Posterior vena cava (tissue), 2 donors: ENCODE results near the gene CORO2A. TPM values are rescaled to one million over a fixed set of nuclear protein-coding genes. Genes with fewer than 3 reads are reported as not detected.
A peak's percentile ranks its signal among the peaks of the same experiment; 100 is the strongest.

Experiments used
- DNase-seq: peaks from one replicate; pipeline ENCODE4 v3.0.0-alpha.2; 2020; ENCODE audit warnings: low spot score
- intact Hi-C, 2 donors: fragments of 100-400 bp; cut with DNase I; formaldehyde crosslinking; loops; one replicate each; pipeline versions ENCODE4 v1.14.1 to v1.14.2; 2022 to 2023
- total RNA-seq, 2 donors: library from RNA; stranded (reverse); fragmentation: NEBNext Ultra II Directional; extraction: Animal tissue kit (Norgen Biotek cat#: 25700); gene quantifications; one replicate each; pipeline ENCODE4 v1.2.1, GENCODE V29; 2021
- donor health status: DM: yes; HTN: yes; CAD: no.
- donor health status: DM: yes; HTN: yes; CAD: no.

The CORO2A gene
- total RNA-seq, 2 donors from 2014 or later: 0.95 to 1.2 TPM

DNA sequence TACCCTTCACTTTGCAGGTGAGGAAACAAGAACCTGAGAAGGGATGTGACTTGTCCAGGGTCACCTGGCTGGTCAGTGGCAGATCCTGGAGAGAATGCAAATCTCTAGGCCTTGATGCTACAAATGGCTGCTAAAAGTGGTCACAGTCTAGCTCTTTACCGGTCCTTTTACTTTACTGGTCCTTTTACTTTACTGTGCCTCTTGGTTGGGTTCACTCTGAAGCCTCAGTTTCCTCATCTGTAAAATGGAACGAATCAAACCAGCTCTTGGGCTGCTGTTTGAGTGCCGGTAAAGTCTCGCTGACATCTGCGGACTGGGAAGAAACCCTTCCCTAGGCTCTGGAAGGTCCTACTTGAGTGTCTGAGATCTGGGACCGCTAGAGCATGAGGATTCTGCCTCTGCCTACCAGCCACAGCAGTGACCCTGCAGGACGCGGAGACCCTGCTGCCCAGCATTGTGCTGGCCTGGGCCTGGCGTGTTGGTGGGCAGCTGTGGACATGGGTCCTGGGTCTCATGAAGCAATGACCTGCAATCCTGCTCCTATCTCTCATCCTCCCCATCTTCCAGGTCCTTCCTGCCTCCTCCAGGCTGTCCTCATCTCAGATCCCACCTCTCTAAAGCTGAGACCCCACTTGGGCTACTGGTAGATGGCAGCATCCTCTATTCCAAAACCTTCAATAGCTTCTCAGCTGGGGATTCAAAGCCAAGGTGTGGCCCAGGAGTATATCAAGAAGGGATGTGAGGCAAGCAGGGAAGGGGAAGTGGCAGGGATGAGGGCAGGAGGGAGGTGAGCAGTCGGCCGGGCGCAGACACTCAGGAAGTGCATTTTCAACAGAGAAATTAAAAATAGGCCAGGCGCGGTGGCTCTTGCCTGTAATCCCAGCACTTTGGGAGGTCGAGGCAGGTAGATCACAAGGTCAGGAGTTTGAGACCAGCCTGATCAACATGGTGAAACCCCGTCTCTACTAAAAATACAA, 13.3 kb downstream of the CORO2A start:
- intact Hi-C loops: loop anchor here in 1 of 2 donors (10.0 kb wide), 1 partner anchor 1646 kb away; the partner anchor contains the start of gene NR4A3
- no peak for DNase-seq

DNA sequence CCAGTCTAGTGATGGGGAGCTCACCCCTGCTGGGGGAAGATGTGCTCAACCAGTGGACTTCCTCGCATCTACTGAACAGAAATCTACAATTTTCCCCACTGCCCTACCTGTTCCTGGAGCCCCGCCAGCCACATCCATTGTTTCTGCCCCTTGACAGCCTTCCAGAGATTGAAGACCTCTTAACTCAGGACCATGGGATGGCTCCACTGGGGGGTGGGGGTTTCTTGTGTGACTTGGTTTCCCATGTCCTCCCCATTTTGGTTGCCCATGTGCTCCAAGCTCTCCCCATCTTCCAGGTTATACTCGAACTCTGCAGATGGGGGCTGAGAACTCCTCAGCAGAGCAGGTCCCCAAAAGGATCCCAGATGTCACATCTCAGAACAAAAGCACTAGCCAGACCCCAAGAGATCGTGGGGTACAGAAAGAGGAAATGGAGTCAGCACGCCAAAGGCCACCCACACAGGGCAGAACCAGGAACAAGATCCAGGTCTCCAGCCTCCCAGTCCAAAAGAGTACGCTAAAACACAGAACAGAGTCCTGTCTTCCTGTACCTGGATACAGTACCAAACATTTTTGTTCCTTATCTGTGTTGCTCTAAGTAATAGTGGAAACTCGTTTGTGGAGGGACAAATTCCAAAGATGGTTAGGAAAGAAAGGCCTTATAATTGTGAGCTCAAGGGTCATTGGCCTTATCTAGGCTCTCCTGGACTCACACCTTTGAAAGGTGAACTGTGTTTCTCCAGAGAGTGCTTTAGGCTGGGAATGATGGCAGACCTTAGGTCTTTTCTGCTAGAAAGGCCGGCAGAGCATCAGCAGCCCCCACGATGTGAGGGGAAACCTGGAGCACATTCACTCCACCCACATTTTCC, 15.8 kb downstream of the CORO2A start:
- peak; percentile 58 for DNase-seq
- intact Hi-C loops: loop anchor here in 1 of 2 donors (10.0 kb wide), 1 partner anchor 1648 kb away; the partner anchor contains the start of gene NR4A3

DNA sequence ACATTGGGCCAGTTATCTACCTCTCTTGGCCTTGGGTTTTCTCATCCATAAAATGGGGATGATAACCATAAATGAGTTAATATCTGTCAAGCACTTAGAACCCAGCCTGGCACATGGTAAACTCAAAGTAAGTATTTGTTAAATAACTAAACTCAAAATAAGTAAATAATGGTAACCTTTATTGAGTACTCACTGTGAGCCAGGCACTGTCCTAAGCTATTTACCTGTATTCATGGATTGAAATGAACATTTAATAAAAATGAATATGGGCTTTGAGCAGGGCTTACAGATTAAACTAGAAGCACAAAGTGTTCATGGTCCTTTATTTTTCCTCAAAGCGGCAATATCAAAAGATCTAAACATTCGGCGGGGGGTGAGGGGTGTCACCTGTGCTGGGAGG, 16.7 kb downstream of the CORO2A start:
- intact Hi-C loops: loop anchor here in 1 of 2 donors (10.0 kb wide), 1 partner anchor 1649 kb away; the partner anchor contains the start of gene NR4A3
- peak; percentile 17 for DNase-seq

DNA sequence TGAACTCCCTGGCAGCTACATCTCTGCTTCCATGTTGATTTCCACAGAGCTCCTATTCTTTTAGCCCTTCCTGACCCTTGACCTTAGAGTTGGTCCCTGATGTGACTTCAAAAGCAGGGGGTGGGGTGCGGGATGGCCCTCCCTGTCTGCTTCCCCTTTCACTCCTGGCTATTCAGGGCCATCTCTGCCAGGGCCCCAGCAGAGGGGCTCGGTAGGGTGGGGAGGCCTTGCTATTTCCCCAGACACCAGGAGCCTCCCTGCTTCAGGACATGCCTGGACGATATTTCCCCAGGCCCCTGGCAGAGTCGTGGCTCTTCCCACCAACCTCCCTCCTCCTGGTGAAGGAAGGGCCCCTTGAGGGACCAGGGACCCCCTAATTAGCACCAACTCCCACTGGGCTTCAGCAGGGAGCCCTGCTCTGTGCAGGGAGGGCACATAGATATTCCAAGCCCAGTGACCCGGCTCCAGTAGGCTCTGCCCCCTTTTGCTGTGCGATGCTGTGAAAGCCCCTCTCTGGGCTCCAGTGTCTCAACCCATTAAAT, 17.3 kb downstream of the CORO2A start:
- DNase-seq: peak; percentile 35
- intact Hi-C loops: loop anchor here in 1 of 2 donors (10.0 kb wide), 1 partner anchor 1650 kb away; the partner anchor contains the start of gene NR4A3

DNA sequence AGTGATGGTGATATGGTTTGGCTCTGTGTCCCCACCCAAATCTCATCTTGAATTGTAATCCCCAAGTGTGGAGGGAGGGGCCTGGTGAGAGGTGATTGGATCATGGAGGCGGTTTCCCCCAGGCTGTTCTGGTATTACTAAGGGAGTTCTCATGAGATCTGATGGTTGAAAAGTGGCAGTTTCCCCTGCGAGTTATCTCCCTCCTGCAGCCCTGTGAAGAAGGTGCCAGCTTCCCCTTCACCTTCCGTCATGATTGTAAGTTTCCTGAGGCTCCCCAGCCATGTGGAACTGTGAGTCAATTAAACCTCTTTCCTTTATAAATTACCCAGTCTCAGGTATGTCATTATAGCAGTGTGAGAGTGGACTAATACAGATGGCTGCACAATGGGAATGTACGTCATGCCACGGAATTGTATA, 17.9 kb downstream of the CORO2A start:
- peak; percentile 30 for DNase-seq
- intact Hi-C loops: loop anchor here in 1 of 2 donors (10.0 kb wide), 1 partner anchor 1650 kb away; the partner anchor contains the start of gene NR4A3

DNA sequence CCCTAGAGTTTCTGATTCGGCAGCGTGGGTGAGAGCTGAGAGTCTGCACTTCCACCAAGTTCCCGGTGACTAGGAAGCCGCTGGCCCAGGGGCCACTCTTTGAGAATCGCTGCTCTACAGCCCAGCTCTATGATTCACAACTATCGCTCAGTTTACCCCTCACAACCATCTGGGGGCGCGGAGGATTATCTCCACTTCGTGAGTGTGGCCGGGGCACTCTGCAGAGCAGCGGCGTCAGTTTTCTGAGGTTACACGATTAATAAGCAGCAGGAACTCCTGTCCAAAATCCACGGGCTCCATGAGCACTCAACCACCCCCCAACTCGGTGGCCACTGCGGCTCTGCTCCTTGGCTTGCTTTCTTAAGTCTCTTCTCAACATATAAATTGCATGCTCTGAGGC, 19.3 kb downstream of the CORO2A start:
- peak; percentile 58 for DNase-seq
- intact Hi-C loops: loop anchor here in 1 of 2 donors (10.0 kb wide), 1 partner anchor 1652 kb away; the partner anchor contains the start of gene NR4A3

DNA sequence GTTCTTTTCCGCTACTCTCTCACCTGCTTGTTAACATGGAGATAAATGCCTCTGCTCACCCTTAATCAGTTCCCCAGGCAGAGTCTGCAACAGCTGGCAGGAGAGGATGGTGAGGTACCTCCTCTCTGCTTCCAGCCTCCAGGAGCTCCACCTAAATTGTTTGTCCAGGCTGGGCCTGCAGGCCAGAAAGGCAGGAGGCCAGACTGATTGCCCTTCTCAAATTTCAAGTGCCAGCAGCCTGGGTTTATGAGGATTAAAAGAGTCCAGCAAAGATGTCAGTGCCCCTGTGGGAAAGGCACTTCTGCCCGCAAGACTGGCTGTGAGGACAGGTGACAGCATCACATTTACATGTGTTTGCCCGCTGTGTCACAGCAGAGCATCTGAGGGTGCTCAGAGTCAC, 19.8 kb downstream of the CORO2A start:
- DNase-seq: peak; percentile 23
- intact Hi-C loops: loop anchor here in 1 of 2 donors (10.0 kb wide), 1 partner anchor 1652 kb away; the partner anchor contains the start of gene NR4A3

DNA sequence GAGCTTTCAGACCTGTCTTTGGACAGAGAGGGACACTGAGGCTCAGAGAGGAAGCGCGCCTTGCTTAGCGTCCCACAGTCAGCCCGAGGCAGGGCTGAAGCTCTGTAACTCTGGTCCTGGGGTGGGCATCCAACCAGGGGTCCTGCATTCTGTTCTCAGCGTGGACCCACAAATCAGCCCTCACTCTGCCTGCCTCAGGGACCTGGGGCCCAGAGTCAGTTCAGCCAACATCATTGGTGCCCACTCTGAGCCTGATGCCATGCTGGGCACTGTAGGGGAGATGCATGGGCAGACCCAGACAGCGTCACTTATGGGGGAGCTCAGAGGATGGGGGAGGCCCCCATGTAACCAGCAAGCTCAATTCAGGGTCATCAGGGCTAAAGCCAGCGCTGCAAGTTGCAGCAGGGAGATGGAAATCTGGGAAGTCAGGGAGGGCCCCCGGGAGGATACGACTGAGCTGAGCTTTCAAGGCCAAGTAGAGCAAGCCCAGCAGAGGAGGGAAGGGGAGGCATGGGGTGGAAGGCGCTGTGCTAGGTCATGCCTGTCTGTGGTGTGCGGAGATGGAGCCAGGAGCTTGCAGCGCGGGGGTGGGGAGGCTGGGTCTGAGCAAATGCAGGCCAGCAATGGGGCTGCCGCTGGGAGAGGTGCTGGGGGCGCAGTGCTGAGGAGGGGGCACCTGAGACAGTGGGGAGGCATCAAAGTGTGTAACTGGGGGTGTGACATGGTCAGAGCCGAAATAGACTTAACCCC, 21.1 kb downstream of the CORO2A start:
- no peak for DNase-seq

DNA sequence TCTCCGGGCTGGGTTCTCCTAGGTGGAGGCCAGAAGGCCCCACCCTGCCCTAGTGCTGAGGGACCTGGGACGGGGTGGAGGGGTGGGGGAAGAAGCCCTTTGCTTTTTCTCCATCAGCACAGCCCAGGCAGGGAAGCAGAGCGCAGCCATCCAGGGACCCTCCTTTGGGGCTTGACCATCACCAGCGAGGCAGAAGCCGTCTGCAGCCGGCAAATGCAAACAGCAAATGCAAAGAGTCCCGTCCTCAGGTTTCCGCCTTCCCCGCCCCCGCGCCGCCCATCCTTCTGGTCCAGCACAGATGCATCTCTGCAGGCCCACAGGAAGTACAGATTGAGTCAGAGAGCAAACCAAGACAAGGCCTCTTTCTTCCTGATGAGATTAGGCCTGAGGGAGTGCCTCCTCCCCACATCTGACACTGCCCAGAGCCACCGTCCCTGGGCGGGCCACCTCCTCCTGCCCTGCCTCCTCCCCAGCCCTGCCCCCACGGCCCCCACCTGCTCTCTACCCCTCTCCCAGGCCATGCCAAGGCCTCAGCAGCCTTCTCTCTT, 23.4 kb downstream of the CORO2A start:
- no peak for DNase-seq
- intact Hi-C loops: no loop called here

More for the DNA sequence above, 21.1 kb downstream of the CORO2A start:
- intact Hi-C loops: loop anchor here in 1 of 2 donors (10.0 kb wide), 1 partner anchor 1653 kb away; the partner anchor contains the start of gene NR4A3

DNA sequence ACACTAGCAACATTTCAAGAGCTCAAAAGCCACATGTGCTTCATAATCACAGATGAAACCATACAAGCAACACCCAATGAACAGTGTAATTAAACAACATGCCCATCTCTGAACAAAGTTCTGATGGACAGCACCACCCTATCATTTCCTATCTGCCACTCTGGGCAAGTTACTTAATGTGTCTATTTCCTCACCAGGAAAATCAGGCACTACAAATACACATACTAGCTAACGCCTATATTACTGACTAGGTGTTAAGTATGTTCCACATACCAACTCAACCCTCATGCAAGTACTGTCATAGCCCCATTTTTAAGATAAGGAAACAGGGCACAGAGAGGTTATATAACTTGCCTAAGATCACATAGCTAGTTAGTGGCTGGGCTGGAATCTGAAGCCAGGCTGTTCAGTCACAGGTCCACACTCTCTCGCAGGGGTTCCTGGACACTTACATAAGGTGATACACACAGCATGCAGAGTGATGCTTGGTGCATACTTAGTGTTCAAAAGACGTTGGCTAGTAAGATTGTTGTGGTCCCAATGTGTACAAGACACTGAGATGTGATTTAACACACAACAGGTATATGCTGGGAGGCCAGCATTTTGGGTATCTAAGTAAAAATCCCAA, 24.2 kb downstream of the CORO2A start:
- intact Hi-C loops: no loop called here
- no peak for DNase-seq

DNA sequence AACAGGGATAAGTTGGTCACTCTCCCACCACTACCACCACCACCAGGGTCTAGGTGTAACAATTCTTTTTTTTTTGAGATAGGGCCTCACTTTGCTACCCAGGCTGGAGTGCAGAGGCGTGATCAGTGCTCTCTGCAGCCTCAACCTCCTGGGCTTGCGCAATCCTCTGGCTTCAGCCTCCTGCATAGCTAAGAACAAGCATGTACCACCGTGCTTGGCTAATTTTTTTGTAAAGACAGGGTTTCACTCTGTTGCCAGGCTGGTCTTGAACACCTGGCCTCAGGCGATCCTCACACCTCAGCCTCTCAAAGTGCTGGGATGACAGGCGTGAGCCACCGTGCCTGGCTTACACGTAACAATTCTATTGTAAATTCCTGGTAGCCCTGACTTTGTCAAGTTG, 27.5 kb downstream of the CORO2A start:
- DNase-seq: peak; percentile 35
- intact Hi-C loops: no loop called here

DNA sequence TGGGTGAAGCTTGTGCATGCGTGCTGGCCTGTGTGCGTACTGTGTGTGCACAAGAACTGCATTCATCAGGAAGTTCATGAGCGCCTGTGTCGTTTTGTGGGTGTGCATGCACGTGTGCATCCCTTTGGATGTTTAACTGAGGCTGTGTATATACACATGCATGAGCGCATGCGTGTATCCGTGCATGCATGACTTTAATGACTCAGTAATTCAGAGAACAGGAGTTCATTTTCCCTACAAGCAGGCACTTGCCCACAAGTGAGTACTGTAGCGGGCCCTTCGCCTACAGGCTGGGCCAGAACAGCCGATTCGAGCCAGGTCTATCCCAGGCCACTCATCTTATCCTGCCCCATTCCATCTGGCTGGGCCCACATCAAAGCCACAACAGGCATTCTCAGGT, 29.8 kb downstream of the CORO2A start:
- intact Hi-C loops: no loop called here
- no peak for DNase-seq

DNA sequence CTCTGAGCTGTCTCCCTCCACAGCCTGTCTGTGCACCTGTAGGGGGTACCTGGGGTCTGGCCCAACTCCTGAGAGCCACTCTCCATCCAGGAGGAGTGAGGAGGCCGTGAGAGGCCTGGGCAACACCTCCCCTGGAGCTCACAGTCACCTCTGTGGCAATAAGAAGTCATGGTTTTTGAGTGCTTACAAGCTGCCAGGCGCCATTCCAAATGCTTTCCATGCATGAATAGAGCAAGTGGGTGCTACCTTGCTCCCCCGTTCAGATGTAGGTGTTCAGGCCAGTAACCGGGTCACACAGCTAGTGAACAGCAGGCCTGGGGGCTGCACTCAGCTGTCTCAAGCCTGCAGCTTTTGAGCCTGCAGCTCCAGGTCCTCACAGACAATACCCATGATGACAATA, 30.6 kb downstream of the CORO2A start:
- no peak for DNase-seq
- intact Hi-C loops: no loop called here

DNA sequence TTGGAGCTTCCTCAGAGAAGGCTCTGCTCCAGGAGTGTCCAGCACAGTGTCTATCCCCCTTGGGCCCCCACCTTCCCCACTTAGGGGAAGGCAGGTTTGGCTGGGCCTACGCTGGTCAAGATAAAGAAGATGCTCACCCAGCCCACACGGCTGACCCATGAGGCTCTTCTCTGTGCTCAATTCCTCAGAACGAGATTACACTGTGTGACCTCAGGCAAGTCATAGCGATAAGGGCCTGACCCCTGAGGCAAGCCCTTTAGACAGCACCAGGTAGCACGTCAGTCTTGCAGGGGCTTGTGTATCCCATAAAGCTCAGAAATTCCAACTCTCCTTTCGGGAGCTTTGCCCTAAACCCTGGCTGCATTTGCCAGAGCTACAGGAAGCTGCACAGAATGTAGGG, 32.6 kb downstream of the CORO2A start:
- intact Hi-C loops: no loop called here
- no peak for DNase-seq

DNA sequence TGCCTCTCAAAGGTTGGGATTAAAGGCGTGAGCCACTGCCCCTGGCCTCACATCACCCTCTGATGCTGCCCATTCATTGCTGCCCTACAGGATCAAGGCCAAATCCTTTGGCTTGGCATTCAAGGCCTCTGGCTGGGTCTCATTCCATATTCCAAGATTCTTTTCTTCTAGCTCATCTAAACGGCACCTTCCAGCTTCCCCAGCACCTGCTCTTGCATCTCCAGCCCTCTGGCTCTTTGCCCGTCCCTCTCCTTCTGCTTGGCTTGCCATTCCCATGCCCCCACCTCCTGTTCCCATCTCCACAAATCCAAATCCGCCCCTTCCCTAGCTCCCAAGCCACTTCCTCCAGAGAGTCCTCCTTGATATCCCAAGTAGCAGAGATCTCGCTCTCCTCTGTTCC, 33.1 kb downstream of the CORO2A start:
- intact Hi-C loops: no loop called here
- no peak for DNase-seq

DNA sequence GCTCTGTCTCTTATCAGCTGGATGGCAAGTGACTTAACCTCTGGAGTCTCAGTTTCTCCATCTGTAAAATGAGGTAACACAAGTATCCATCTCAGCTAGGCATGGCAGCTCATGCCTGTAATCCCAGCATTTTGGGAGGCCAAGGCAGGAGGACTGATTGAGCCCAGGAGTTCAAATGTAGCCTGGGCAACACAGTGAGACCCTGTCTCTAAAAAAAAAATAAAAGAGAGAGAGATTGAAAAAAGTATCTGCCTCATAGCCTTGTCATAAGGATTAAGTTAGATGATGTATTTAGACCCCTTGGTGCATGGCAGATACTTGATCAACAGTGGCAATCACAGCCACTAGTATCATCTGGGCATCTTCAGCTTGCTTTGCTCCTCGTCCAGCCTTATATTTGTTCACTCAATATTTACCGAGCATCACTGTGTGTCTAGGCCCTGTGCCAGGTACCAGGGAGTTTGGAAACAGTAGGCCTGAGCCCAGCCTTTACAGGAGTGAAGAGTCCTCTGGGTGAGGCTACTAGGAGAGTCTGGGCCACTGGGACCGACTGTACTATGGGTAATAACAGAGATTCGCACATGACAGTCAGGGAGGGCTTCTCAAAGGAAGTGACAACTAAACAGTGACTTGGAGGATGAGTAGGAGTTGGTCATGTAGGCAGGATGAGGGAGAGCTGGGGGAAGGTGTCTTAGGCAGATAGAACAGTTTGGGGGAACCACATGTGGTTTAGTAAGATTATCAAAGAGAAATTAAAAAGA, 34.2 kb downstream of the CORO2A start:
- intact Hi-C loops: no loop called here
- DNase-seq: no peak

DNA sequence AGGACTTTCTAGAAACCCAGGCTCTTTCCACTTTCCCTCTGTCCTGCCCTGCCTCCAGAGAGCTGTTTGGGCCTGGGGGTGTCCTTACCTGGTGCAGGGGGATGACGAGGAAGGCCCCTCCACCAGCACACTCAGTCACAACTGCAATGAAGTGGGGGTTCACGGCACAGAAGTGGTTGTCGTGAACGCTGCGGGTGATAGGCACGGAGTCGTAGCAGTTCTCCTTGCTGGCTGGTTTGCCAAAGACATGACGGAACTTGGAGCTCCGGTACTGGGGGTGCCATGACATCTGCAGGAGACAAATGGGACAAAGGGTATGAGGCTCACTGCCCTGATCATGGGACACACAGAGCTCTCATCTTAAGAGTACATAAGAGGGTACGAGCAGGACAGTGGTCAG, 35.1 kb downstream of the CORO2A start:
- DNase-seq: no peak
- intact Hi-C loops: no loop called here
